Measurements from ENCODE around the gene NIPSNAP2. TPM values are rescaled to one million over a fixed set of nuclear protein-coding genes. Genes with fewer than 3 reads are reported as not detected.
A peak's percentile ranks its signal among the peaks of the same experiment; 100 is the strongest.

NIPSNAP2 gene
- total and polyA plus RNA-seq, 2 of the 13 experiments (the other 11 are each of a cell fraction or from before 2014, with no cell fraction given), result 40.3 to 61.5 TPM

GRCh38 chr7:55957190-55957589 lies 7.2 kb upstream of the NIPSNAP2 start (continued):
- TF ChIP-seq GRHL1 (CRISPR knock-in tag; conservative IDR thresholded peaks at IDR 0.05) (no peak), SIX4 (CRISPR knock-in tag; IDR thresholded peaks at IDR 0.05) (no peak), TOPORS (CRISPR knock-in tag; IDR thresholded peaks at IDR 0.05) (no peak), IRX3 (CRISPR knock-in tag; IDR thresholded peaks at IDR 0.05; ENCODE audit: borderline replicate concordance, low read depth) (no peak), NR2F6 (IDR thresholded peaks at IDR 0.05) (peak; percentile 43; the same call in 1 of the 2 replicates), NR2F6 (CRISPR knock-in tag; IDR thresholded peaks at IDR 0.05) (peak; percentile 35; the same call in 1 of the 2 replicates), ZNF781 (CRISPR knock-in tag; IDR thresholded peaks at IDR 0.05; ENCODE audit: borderline replicate concordance, not compliant biosample characterization) (no peak), HNRNPK (IDR thresholded peaks at IDR 0.05; ENCODE audit: low read depth, low read length, poor library complexity, severe bottlenecking) (no peak), THYN1 (CRISPR knock-in tag; IDR thresholded peaks at IDR 0.05; ENCODE audit: borderline replicate concordance, low read depth) (no peak), ZNF614 (CRISPR knock-in tag; IDR thresholded peaks at IDR 0.05; ENCODE audit: borderline replicate concordance) (no peak), HOXD1 (CRISPR knock-in tag; IDR thresholded peaks at IDR 0.05) (no peak), ARID4A (CRISPR knock-in tag; IDR thresholded peaks at IDR 0.05; ENCODE audit: borderline replicate concordance) (no peak), ZNF12 (CRISPR knock-in tag; IDR thresholded peaks at IDR 0.05) (no peak), ZNF124 (CRISPR knock-in tag; IDR thresholded peaks at IDR 0.05) (no peak), NR2C2 (CRISPR knock-in tag; IDR thresholded peaks at IDR 0.05; ENCODE audit: borderline replicate concordance) (peak; percentile 43; the same call in 1 of the 2 replicates), ZNF775 (CRISPR knock-in tag; IDR thresholded peaks at IDR 0.05; ENCODE audit: borderline replicate concordance) (no peak), ETV5 (CRISPR knock-in tag; IDR thresholded peaks at IDR 0.05; ENCODE audit: borderline replicate concordance) (peak; percentile 47; the same call in 1 of the 2 replicates), ZFX (CRISPR knock-in tag; IDR thresholded peaks at IDR 0.05; ENCODE audit: low read depth) (peak; percentile 48), E2F2 (CRISPR knock-in tag; IDR thresholded peaks at IDR 0.05; ENCODE audit: borderline replicate concordance) (no peak), TAF15 (IDR thresholded peaks at IDR 0.05; ENCODE audit: low read depth, low read length, poor library complexity, severe bottlenecking) (no peak), ARNT (IDR thresholded peaks at IDR 0.05) (no peak)
- TF ChIP-seq, protein P1, sequence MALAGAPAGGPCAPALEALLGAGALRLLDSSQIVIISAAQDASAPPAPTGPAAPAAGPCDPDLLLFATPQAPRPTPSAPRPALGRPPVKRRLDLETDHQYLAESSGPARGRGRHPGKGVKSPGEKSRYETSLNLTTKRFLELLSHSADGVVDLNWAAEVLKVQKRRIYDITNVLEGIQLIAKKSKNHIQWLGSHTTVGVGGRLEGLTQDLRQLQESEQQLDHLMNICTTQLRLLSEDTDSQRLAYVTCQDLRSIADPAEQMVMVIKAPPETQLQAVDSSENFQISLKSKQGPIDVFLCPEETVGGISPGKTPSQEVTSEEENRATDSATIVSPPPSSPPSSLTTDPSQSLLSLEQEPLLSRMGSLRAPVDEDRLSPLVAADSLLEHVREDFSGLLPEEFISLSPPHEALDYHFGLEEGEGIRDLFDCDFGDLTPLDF (CRISPR knock-in tag; IDR thresholded peaks at IDR 0.05), result no peak
